NCI-H510A treated with DMSO at 0.1 percent for 48 hours (cell line): ENCODE results near the gene EVPLL.
"Not testable (repeated sequence)": the region's sequence is repeated elsewhere in the genome, so short reads cannot be mapped to it uniquely, and the experiment has no call there.

ENCODE experiments used
- DNase-seq: peaks from one replicate; lab custom pipeline; 2025; lab: John Stamatoyannopoulos, UW

EVPLL gene

GRCh38 chr17:18425593-18425992, 48.0 kb downstream of the EVPLL start:
- DNase-seq = not testable (repeated sequence)

DNA sequence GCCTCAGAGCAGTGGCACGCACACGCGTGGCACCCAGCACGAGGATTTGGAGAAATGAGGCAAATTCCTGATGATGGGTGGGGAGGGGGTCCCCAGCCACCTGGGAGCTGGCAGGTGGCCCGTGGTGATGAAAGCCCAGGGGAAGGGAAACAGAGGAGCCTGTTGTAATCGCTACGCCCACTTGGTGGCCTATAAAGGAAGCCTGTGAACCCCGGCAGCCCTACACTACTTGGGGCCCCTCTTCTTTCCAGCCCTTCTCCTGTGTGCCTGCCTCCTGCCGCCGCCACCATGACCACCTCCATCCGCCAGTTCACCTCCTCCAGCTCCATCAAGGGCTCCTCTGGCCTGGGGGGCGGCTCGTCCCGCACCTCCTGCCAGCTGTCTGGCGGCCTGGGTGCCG, 49.1 kb downstream of the EVPLL start:
- not testable (repeated sequence) for DNase-seq

GRCh38 chr17:18432206-18432605, 54.6 kb downstream of the EVPLL start:
- not testable (repeated sequence) for DNase-seq
